Hepatocyte (in vitro differentiated cells): ENCODE measurements around the gene KCTD6. TPM values are rescaled to one million over a fixed set of nuclear protein-coding genes. Genes with fewer than 3 reads are reported as not detected.

ENCODE experiments used
- DNase-seq: peaks from one replicate; pipeline ENCODE4 v3.0.0-alpha.2; 2016; ENCODE audit warnings: low spot score
- H2AFZ ChIP-seq: fragments of 200-600 bp; sonication (generic); 2 replicates; pipeline ENCODE4 v1.6.0; 2016; ENCODE audit warnings: antibody characterized with exemption, mild to moderate bottlenecking
- H3K27ac ChIP-seq: fragments of 200-600 bp; sonication (generic); 2 replicates; pipeline ENCODE4 v1.5.1; 2016; ENCODE audit warnings: mild to moderate bottlenecking
- H3K27me3 ChIP-seq: fragments of 200-600 bp; sonication (generic); 2 replicates; pipeline ENCODE4 v1.6.1; 2016
- H3K36me3 ChIP-seq: fragments of 200-600 bp; sonication (generic); replicated peaks from 2 replicates; pipeline ENCODE4 v1.5.1; 2016; ENCODE audit warnings: low read depth; ENCODE audit not compliant: insufficient read depth
- H3K4me1 ChIP-seq: fragments of 200-600 bp; sonication (generic); 2 replicates; pipeline ENCODE4 v1.5.1; 2016; ENCODE audit warnings: mild to moderate bottlenecking, moderate library complexity; ENCODE audit not compliant: insufficient read depth
- H3K4me2 ChIP-seq: fragments of 200-600 bp; sonication (generic); 2 replicates; pipeline ENCODE4 v1.6.0; 2016
- H3K4me3 ChIP-seq: fragments of 200-600 bp; sonication (generic); 2 replicates; pipeline ENCODE4 v1.5.1; 2016; ENCODE audit warnings: mild to moderate bottlenecking
- H3K79me2 ChIP-seq: fragments of 200-600 bp; sonication (generic); 2 replicates; pipeline ENCODE4 v1.6.0; 2017; ENCODE audit warnings: mild to moderate bottlenecking
- H3K9me2 ChIP-seq: fragments of 200-600 bp; sonication (generic); replicated peaks from 2 replicates; pipeline ENCODE4 v1.6.0; 2017; ENCODE audit warnings: mild to moderate bottlenecking; ENCODE audit not compliant: insufficient read depth
- H3K9me3 ChIP-seq: fragments of 200-600 bp; sonication (generic); 2 replicates; pipeline ENCODE4 v1.5.1; 2016; ENCODE audit warnings: low read depth, mild to moderate bottlenecking
- H4K20me1 ChIP-seq: fragments of 200-600 bp; sonication (generic); 2 replicates; pipeline ENCODE4 v1.6.0; 2016; ENCODE audit warnings: mild to moderate bottlenecking; ENCODE audit not compliant: insufficient read depth, poor library complexity, severe bottlenecking
- EZH2 ChIP-seq: fragments of 200-600 bp; sonication (generic); IDR thresholded peaks from 2 replicates; pipeline ENCODE4 v1.6.1; 2016; ENCODE audit warnings: antibody characterized with exemption, mild to moderate bottlenecking, borderline replicate concordance
- EZH2phosphoT487 ChIP-seq: fragments of 200-600 bp; sonication (generic); IDR thresholded peaks from one replicate; pipeline ENCODE4 v1.6.1; 2018; ENCODE audit warnings: antibody characterized with exemption, mild to moderate bottlenecking, low read depth, moderate library complexity; ENCODE audit not compliant: unreplicated experiment, severe bottlenecking
- WGBS: methylation state at CpG from one replicate; pipeline ENCODE4 v1.1.6; 2016; ENCODE audit warnings: low lambda C conversion rate; ENCODE audit errors: missing lambda C conversion rate; 5-methylcytosine and 5-hydroxymethylcytosine counted together
- polyA plus RNA-seq: library from polyadenylated mRNA; unstranded; fragments of >200 nt; fragmentation: Nextera tagmentation; extraction: Ambion mirVana; gene quantifications from 2 replicates; pipeline ENCODE4 v1.2.1, GENCODE V29; 2016
- total RNA-seq: library from RNA; depleted of rRNA; stranded (reverse); fragments of >200 nt; gene quantifications from 2 replicates; pipeline ENCODE4 v1.2.3, GENCODE V29; 2014
- TF ChIP-seq, protein P1 (sequence below): fragments of 200-600 bp; sonication (generic); IDR thresholded peaks from 2 replicates; pipeline ENCODE4 v1.5.1; 2016; ENCODE audit warnings: antibody characterized with exemption, mild to moderate bottlenecking; ENCODE audit not compliant: poor library complexity

The KCTD6 gene
- total and polyA plus RNA-seq, 2 experiments from 2014 or later = 13.8 to 18.9 TPM

DNA sequence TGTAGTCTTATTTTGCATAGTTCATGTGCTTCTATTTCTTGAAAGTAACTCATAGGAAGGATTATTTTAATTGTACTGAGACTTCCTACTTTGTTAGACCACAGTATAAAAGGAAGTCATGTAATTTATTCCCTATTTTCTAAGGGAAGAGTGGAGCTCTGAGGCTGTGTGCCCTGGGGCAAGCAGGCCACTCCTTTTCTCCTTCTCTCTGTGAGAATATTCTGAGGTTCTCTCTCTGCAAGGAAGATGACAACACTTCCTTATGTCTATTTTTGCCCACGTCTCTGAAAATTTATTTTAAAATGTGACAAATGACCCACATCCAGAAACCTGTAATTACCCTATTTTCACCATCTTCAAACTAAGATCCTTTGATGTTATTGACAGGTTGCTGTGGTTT is 11.0 kb downstream of the KCTD6 start:
- H2AFZ ChIP-seq = no peak overlapping the region
- H3K9me2 ChIP-seq = no peaks in the 10 kb centered on the region
- DNase-seq = no peak
- no peak overlapping the region for H3K4me2 ChIP-seq
- no peak overlapping the region for H3K4me3 ChIP-seq
- TF ChIP-seq EZH2phosphoT487 (no peak), EZH2 (no peak)
- TF ChIP-seq, protein P1, sequence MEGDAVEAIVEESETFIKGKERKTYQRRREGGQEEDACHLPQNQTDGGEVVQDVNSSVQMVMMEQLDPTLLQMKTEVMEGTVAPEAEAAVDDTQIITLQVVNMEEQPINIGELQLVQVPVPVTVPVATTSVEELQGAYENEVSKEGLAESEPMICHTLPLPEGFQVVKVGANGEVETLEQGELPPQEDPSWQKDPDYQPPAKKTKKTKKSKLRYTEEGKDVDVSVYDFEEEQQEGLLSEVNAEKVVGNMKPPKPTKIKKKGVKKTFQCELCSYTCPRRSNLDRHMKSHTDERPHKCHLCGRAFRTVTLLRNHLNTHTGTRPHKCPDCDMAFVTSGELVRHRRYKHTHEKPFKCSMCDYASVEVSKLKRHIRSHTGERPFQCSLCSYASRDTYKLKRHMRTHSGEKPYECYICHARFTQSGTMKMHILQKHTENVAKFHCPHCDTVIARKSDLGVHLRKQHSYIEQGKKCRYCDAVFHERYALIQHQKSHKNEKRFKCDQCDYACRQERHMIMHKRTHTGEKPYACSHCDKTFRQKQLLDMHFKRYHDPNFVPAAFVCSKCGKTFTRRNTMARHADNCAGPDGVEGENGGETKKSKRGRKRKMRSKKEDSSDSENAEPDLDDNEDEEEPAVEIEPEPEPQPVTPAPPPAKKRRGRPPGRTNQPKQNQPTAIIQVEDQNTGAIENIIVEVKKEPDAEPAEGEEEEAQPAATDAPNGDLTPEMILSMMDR = no peak
- H3K36me3 ChIP-seq = no peaks in the 10 kb centered on the region
- H3K79me2 ChIP-seq = peaks cover 65% of the 10 kb centered on the region
- H3K9me3 ChIP-seq = no peaks in the 10 kb centered on the region
- no peaks in the 10 kb centered on the region for H4K20me1 ChIP-seq
- WGBS = 82% methylated on average over 1 of the region's 1 CpG
- no peaks in the 10 kb centered on the region for H3K27me3 ChIP-seq
- no peak overlapping the region for H3K27ac ChIP-seq
- H3K4me1 ChIP-seq = no peaks in the 10 kb centered on the region

DNA sequence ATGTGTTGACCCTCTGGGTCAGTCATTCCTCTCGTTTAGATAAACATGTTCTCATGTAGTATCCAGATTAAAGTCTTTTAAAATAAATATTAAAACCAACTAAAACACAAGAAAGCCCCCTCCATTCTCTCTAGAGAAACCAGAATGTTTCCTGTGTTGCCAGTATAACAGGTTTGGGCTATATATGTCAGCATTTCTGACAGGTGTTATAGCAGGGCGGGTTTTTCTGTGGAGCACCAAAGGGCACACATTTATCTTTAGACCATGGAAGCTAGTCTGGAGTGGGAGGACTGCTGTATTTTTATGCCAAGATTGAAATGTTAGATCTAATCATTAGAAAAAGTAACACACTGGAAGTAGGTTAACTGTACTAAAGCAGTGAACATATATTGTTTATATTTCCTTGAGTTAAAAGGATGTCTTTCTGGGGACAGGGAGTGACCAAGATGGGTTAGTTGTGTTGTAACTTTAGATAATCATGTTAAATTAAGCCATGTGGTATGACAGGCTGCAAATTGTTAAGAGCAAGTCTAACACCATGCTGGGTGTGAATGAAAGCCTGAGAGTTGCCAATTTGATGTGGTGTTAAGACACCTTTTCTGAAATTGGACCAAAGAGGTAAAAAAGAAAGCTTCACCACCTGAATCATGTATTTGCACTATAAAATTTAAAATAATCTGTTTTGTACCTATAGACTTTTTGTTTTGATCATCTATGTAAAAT is 15.6 kb downstream of the KCTD6 start:
- H3K4me3 ChIP-seq = no peak overlapping the region
- H3K79me2 ChIP-seq = peaks cover 18% of the 10 kb centered on the region
- H3K36me3 ChIP-seq = no peaks in the 10 kb centered on the region
- no peaks in the 10 kb centered on the region for H3K9me2 ChIP-seq
- H4K20me1 ChIP-seq = no peaks in the 10 kb centered on the region
- H3K27ac ChIP-seq = no peak overlapping the region
- TF ChIP-seq EZH2phosphoT487 = no peak
- no peak for TF ChIP-seq EZH2
- H3K9me3 ChIP-seq = no peaks in the 10 kb centered on the region
- WGBS = 78% methylated on average over 2 of the region's 2 CpGs
- no peak for DNase-seq
- H3K4me1 ChIP-seq = no peaks in the 10 kb centered on the region
- no peak overlapping the region for H3K4me2 ChIP-seq
- no peaks in the 10 kb centered on the region for H3K27me3 ChIP-seq
- H2AFZ ChIP-seq = no peak overlapping the region

DNA sequence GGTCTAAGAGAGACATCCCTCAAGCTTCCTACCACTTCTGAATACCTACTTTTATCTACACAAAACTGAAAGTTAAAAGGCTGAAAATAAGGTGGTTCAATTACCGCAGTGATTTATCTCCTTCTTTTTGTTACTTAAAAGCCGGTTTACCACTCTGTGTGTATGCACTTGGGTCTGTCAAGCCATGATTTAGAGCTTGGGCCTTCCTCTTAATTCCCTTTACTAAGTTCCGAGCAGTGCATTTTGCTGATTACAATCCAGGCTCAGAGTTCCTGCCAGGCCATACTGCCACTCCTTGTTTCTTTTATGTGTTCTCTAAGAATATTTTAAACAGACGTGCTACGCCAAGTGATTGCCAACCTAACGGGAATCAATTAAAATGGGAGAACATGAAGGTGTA is 16.5 kb downstream of the KCTD6 start:
- WGBS = 65% methylated on average over 6 of the region's 6 CpGs
- Histone ChIP-seq H3K36me3 (no peaks in the 10 kb centered on the region), H3K4me1 (no peaks in the 10 kb centered on the region), H3K79me2 (peaks cover 10% of the 10 kb centered on the region), H3K27me3 (no peaks in the 10 kb centered on the region), H3K4me2 (no peak overlapping the region), H3K27ac (no peak overlapping the region), H2AFZ (no peak overlapping the region), H4K20me1 (no peaks in the 10 kb centered on the region), H3K9me2 (no peaks in the 10 kb centered on the region), H3K9me3 (no peaks in the 10 kb centered on the region), H3K4me3 (no peak overlapping the region)
- no peak for DNase-seq
- TF ChIP-seq EZH2 (no peak), EZH2phosphoT487 (no peak)
- TF ChIP-seq, protein P1 = no peak

DNA sequence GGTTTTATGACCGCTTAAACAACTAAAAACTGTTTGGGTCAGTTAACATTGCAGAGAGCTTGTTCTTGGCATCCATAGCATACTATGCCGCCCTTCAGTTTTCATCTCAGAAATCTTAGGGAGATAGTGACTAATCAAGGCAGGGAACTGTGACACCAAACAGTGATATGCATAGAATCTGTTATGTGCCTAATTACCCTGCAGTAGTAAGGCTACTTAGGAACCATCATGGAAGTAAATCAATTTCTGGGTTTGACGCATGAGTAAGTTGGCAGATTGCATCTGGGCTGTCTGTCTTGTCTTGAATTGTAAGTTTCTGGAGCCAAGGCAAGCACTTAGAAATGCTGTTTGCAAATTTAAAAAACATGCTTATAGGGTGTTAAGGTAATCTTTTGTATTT is 22.5 kb downstream of the KCTD6 start:
- H3K4me1 ChIP-seq = peaks cover 19% of the 10 kb centered on the region
- H3K79me2 ChIP-seq = no peaks in the 10 kb centered on the region
- no peak overlapping the region for H2AFZ ChIP-seq
- WGBS = 94% methylated on average over 3 of the region's 3 CpGs
- no peak overlapping the region for H3K27ac ChIP-seq
- H3K36me3 ChIP-seq = no peaks in the 10 kb centered on the region
- no peaks in the 10 kb centered on the region for H3K9me2 ChIP-seq
- DNase-seq = no peak
- H3K4me2 ChIP-seq = no peak overlapping the region
- no peaks in the 10 kb centered on the region for H3K27me3 ChIP-seq
- no peak for TF ChIP-seq EZH2phosphoT487
- TF ChIP-seq, protein P1 = no peak
- no peak for TF ChIP-seq EZH2
- no peaks in the 10 kb centered on the region for H3K9me3 ChIP-seq
- H3K4me3 ChIP-seq = no peak overlapping the region
- no peaks in the 10 kb centered on the region for H4K20me1 ChIP-seq
